Cardiac fibroblast (primary cell): ENCODE measurements around the gene FOXI3.

Source experiments
- DNase-seq, 2 donors: peaks; one replicate each; pipeline versions ENCODE4 v3.0.0 to v3.0.0-alpha.2; 2010; ENCODE audit warnings: low read depth in 2 of 2
- H3K4me3 ChIP-seq, 2 donors: replicated peaks in 1 of 2; 1 replicate in 1 of 2; 2 replicates in 1 of 2; pipeline ENCODE4 v1.5.1; 2011; ENCODE audit warnings: low read depth in 2 of 2, low read length in 2 of 2, mild to moderate bottlenecking in 2 of 2, moderate library complexity in 1 of 2
- CTCF ChIP-seq: IDR thresholded peaks from one replicate; pipeline ENCODE4 v1.5.1; 2011; ENCODE audit warnings: low read depth, mild to moderate bottlenecking, low read length, inconsistent platforms

FOXI3 gene

GRCh38 chr2:88452980-88453582 is 588 bp upstream of the FOXI3 start:
- DNase-seq: peak; percentile 8 to 25
- no peak overlapping the region for H3K4me3 ChIP-seq

GRCh38 chr2:88451811-88452564 is 505 bp downstream of the FOXI3 start:
- DNase-seq: no peak
- no peak for TF ChIP-seq CTCF
- no peak overlapping the region for H3K4me3 ChIP-seq

More at GRCh38 chr2:88452980-88453582, 588 bp upstream of the FOXI3 start:
- no peak for TF ChIP-seq CTCF

GRCh38 chr2:88450925-88451810 is 1.3 kb downstream of the FOXI3 start:
- no peak for TF ChIP-seq CTCF
- H3K4me3 ChIP-seq: no peak overlapping the region

GRCh38 chr2:88450186-88450585 is 2.3 kb downstream of the FOXI3 start:
- no peak overlapping the region for H3K4me3 ChIP-seq
- DNase-seq: no peak
- no peak for TF ChIP-seq CTCF

More at GRCh38 chr2:88450925-88451810, 1.3 kb downstream of the FOXI3 start:
- no peak for DNase-seq

- no peak for DNase-seq
- no peak for TF ChIP-seq CTCF
Measured at GRCh38 chr2:88448248-88448647, 4.2 kb downstream of the FOXI3 start.

GRCh38 chr2:88443353-88443938 is 9.0 kb downstream of the FOXI3 start:
- no peak for TF ChIP-seq CTCF
- H3K4me3 ChIP-seq: no peak overlapping the region
- DNase-seq: no peak

More at GRCh38 chr2:88448248-88448647, 4.2 kb downstream of the FOXI3 start:
- H3K4me3 ChIP-seq: no peak overlapping the region
